Stomach (tissue), 9 donors: ENCODE measurements around the gene OR2B2. TPM values are rescaled to one million over a fixed set of nuclear protein-coding genes. Genes with fewer than 3 reads are reported as not detected.

Experiments used
- DNase-seq, 2 donors: peaks; one replicate each; pipeline versions ENCODE4 v3.0.0 to v3.0.0-alpha.2; 2013 to 2019
- H3K27ac ChIP-seq, 5 donors: fragments of 200-600 bp in 4 of 5; sonication (generic) in 4 of 5; one replicate each; pipeline ENCODE4 v1.5.1; 2013 to 2019; ENCODE audit warnings: mild to moderate bottlenecking in 1 of 5, moderate library complexity in 1 of 5
- H3K27me3 ChIP-seq, 3 donors: fragments of 200-600 bp; sonication (generic); one replicate each; pipeline ENCODE4 v1.5.1; 2017 to 2019; ENCODE audit warnings: mixed run types in 1 of 3
- H3K36me3 ChIP-seq, 4 donors: fragments of 200-600 bp; sonication (generic); 1 replicate in 3 of 4; 2 replicates in 1 of 4; pipeline ENCODE4 v1.5.1; 2016 to 2019
- H3K4me1 ChIP-seq, 4 donors: fragments of 200-600 bp; sonication (generic); one replicate each; pipeline ENCODE4 v1.5.1; 2016 to 2019
- H3K4me3 ChIP-seq, 4 donors: fragments of 200-600 bp; sonication (generic) in 3 of 4; one replicate each; pipeline ENCODE4 v1.5.1; 2016 to 2019; ENCODE audit warnings: mild to moderate bottlenecking in 1 of 4
- H3K9me3 ChIP-seq, 4 donors: fragments of 200-600 bp; sonication (generic); one replicate each; pipeline ENCODE4 v1.5.1; 2016 to 2019
- EP300 ChIP-seq: sonication (generic); formaldehyde crosslinking; IDR thresholded peaks from one replicate; pipeline ENCODE4 v1.6.1; 2017; ENCODE audit warnings: antibody characterized with exemption
- POLR2A ChIP-seq, 4 donors: fragments of 450-650 bp; IDR thresholded peaks; one replicate each; pipeline ENCODE4 v1.6.1; 2016; ENCODE audit warnings: antibody characterized with exemption in 4 of 4, control low read depth in 2 of 4, mild to moderate bottlenecking in 1 of 4, moderate library complexity in 1 of 4
- POLR2AphosphoS5 ChIP-seq, 3 donors: sonication (generic); formaldehyde crosslinking; IDR thresholded peaks; one replicate each; pipeline ENCODE4 v1.6.1; 2016; ENCODE audit warnings: antibody characterized with exemption in 3 of 3
- WGBS, 5 donors: extraction: QIAGEN DNeasy Blood & Tissue Kit in 3 of 5; methylation state at CpG; one replicate each; pipeline versions ENCODE4 v1.1.5 to v1.1.7; 2013 to 2018; 5-methylcytosine and 5-hydroxymethylcytosine counted together
- intact Hi-C: fragments of 100-400 bp; cut with DNase I; formaldehyde crosslinking; loops from one replicate; pipeline ENCODE4 v1.15.1; 2023; ENCODE audit warnings: low total_unique reads
- polyA plus RNA-seq, 3 donors: library from polyadenylated mRNA; stranded (reverse); fragments of 200-250 nt; gene quantifications; one replicate each; pipeline ENCODE4 v1.2.3, GENCODE V29; 2013
- small RNA-seq, 4 donors: library from RNA; depleted of rRNA; stranded (forward); fragments of <200 nt; gene quantifications; one replicate each; pipeline ENCODE3, GENCODE V24; 2016
- total RNA-seq, 5 donors: library from RNA; depleted of rRNA; stranded (reverse); fragments of >200 nt; gene quantifications; one replicate each; pipeline versions ENCODE4 v1.1.0 to v1.2.3, GENCODE V29; 2014 to 2016
- TF ChIP-seq, protein P1 (sequence below), 7 experiments: fragments of 450-650 bp in 4 of 7; fragments of 200-600 bp in 3 of 7; sonication (generic) in 3 of 7; IDR thresholded peaks; one replicate each; pipeline ENCODE4 v1.5.1; 2016 to 2019; ENCODE audit warnings: antibody characterized with exemption in 7 of 7, control low read depth in 2 of 7, mild to moderate bottlenecking in 1 of 7
- donor health status: healthy with polysubstance abuse.
- donor health status: Bipolar disorder and iron deficiency.
- donor health status: healthy.

Gene OR2B2
- total and polyA plus RNA-seq, 8 donors: not detected

DNA sequence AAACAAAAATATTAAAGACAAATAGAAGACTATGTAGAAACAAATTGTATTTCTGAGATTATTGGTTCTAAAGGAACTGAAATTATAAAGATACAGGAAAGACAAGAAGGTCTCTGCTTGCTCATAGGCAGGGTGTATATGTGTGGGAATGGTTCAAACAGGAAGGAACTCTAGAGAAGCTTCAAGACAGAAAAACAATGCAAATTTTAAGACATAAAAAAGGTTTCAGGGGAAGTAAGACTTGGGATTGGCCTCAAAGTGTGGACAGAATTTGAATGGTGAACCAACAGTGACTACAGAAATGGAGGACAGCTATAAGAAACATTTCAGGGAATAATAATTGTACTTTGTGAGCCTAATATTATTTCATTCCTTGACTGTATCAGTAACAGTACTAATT is 50.3 kb downstream of the OR2B2 start:
- intact Hi-C loops: no loop called here
- Histone ChIP-seq H3K9me3 (no peaks in the 10 kb centered on the region), H3K36me3 (no peaks in the 10 kb centered on the region), H3K27ac (no peak overlapping the region), H3K4me1 (peaks cover 15 to 26% (median 25%) of the 10 kb centered on the region in 4 donors), H3K27me3 (peaks cover 0 to 4% (median 0%) of the 10 kb centered on the region in 3 donors), H3K4me3 (no peak overlapping the region)
- TF ChIP-seq, protein P1, sequence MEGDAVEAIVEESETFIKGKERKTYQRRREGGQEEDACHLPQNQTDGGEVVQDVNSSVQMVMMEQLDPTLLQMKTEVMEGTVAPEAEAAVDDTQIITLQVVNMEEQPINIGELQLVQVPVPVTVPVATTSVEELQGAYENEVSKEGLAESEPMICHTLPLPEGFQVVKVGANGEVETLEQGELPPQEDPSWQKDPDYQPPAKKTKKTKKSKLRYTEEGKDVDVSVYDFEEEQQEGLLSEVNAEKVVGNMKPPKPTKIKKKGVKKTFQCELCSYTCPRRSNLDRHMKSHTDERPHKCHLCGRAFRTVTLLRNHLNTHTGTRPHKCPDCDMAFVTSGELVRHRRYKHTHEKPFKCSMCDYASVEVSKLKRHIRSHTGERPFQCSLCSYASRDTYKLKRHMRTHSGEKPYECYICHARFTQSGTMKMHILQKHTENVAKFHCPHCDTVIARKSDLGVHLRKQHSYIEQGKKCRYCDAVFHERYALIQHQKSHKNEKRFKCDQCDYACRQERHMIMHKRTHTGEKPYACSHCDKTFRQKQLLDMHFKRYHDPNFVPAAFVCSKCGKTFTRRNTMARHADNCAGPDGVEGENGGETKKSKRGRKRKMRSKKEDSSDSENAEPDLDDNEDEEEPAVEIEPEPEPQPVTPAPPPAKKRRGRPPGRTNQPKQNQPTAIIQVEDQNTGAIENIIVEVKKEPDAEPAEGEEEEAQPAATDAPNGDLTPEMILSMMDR (IDR thresholded peaks at IDR 0.05): no peak
- no peak for TF ChIP-seq POLR2A (IDR thresholded peaks at IDR 0.05)
- no peak for TF ChIP-seq EP300
- no peak for TF ChIP-seq POLR2AphosphoS5 (IDR thresholded peaks at IDR 0.05)
- DNase-seq: no peak

DNA sequence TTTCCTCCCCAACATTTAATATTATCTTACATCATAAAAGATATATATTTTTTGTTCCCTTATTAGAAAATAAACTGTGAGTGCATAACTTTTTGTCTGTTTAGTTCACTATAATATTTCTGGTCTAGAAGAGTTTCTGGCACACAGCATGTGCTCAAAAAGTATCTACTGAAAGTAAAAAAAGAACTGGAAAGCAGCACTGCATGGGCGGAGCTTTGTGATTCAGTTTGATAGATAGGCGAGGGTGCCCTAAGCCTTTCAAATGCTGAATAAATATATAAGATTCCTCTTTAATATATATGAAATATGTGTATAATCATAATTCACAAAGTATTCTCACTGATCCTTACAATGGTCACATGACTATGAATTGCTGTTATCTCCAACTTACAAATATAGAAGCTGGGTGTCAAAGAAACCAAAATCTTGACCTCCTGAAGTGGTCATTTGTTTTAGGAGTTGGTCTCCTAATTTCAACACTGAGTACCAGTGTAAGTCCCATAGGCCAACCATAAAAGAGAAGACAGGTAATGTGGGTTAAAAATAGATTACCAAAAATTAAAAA is 50.8 kb downstream of the OR2B2 start:
- H3K9me3 ChIP-seq: no peaks in the 10 kb centered on the region
- 53 to 76% (median 66%) methylated on average over 2 of the region's 2 CpGs for WGBS, 5 donors
- intact Hi-C loops: no loop called here
- no peaks in the 10 kb centered on the region for H3K27me3 ChIP-seq
- no peak for TF ChIP-seq EP300
- no peak for TF ChIP-seq POLR2A (IDR thresholded peaks at IDR 0.05)
- TF ChIP-seq, protein P1 (IDR thresholded peaks at IDR 0.05): no peak
- no peak for TF ChIP-seq POLR2AphosphoS5 (IDR thresholded peaks at IDR 0.05)
- no peak overlapping the region for H3K4me3 ChIP-seq
- H3K4me1 ChIP-seq: peaks cover 10 to 21% (median 20%) of the 10 kb centered on the region in 4 donors
- DNase-seq: no peak
- H3K27ac ChIP-seq: no peak overlapping the region
- H3K36me3 ChIP-seq: no peaks in the 10 kb centered on the region

Small RNA genes lying within 50 kb of the gene (small RNA-seq; reads per million reads assigned to genes)
- gene RNU7-26P: 0 reads per million in 4 donors

Other genes with a start within 250 kb of the OR2B2 start
- gene OR2B6, start 44.8 kb upstream of the OR2B2 start, total RNA-seq: not detected
- not detected for gene OR2B6, start 44.8 kb upstream of the OR2B2 start, polyA plus RNA-seq
- gene ZNF165, start 168.2 kb upstream of the OR2B2 start, total RNA-seq: 1 to 10 TPM in 4 of 5 donors, not detected in 1; 1.2 to 4.2 (median 2.7) TPM
- 1 to 10 TPM; 1.7 to 2.3 (median 1.8) TPM for gene ZNF165, start 168.2 kb upstream of the OR2B2 start, polyA plus RNA-seq
- 1 to 10 TPM in 4 of 5 donors, not detected in 1; 3.8 to 9.0 (median 4.9) TPM for gene ZSCAN16, start 212.2 kb upstream of the OR2B2 start, total RNA-seq
- 10 to 100 TPM in 1 of 3 donors, 1 to 10 TPM in 2; 6.1 to 13.0 (median 7.1) TPM for gene ZSCAN16, start 212.2 kb upstream of the OR2B2 start, polyA plus RNA-seq
- gene ZKSCAN8, start 229.5 kb upstream of the OR2B2 start, total RNA-seq: 100 to 1,000 TPM in 1 of 5 donors, 10 to 100 TPM in 3, 1 to 10 TPM in 1; 6.4 to 101 (median 17.8) TPM
- 1 to 10 TPM; 1.8 to 2.9 (median 1.8) TPM for gene ZKSCAN8, start 229.5 kb upstream of the OR2B2 start, polyA plus RNA-seq